IPS-18c (cell line): ENCODE results near the gene FARP1.

Source experiments
- H3K4me3 ChIP-seq: 2 replicates; pipeline ENCODE4 v1.7.0; 2013; ENCODE audit warnings: low read depth, mild to moderate bottlenecking, low read length, moderate library complexity; ENCODE audit not compliant: insufficient read depth
- H3K9me3 ChIP-seq: one replicate; pipeline ENCODE4 v1.6.1; 2013; ENCODE audit warnings: mild to moderate bottlenecking, low read length, moderate library complexity; ENCODE audit not compliant: control insufficient read depth, insufficient read depth

FARP1 gene

DNA sequence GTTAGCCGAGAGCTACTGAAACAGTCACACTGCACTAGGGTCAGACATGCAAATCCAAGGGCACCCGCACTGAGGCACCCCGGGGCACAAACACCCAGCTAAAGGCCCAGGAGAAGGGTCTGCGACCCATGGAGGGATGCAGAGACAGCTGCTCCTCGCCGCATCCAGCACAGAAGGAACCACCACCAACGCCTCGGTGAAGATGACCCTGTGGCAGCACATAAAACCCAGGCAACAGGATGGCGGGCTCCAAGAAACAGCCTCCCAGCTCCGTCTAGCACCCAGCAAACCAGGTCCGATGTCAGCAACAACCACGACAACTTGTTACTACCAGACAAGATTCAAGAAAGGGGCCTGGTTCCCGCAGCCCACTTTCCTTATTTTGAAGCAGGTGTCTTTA, 351.9 kb downstream of the FARP1 start:
- Histone ChIP-seq H3K9me3 (no peaks in the 10 kb centered on the region), H3K4me3 (no peak overlapping the region)

DNA sequence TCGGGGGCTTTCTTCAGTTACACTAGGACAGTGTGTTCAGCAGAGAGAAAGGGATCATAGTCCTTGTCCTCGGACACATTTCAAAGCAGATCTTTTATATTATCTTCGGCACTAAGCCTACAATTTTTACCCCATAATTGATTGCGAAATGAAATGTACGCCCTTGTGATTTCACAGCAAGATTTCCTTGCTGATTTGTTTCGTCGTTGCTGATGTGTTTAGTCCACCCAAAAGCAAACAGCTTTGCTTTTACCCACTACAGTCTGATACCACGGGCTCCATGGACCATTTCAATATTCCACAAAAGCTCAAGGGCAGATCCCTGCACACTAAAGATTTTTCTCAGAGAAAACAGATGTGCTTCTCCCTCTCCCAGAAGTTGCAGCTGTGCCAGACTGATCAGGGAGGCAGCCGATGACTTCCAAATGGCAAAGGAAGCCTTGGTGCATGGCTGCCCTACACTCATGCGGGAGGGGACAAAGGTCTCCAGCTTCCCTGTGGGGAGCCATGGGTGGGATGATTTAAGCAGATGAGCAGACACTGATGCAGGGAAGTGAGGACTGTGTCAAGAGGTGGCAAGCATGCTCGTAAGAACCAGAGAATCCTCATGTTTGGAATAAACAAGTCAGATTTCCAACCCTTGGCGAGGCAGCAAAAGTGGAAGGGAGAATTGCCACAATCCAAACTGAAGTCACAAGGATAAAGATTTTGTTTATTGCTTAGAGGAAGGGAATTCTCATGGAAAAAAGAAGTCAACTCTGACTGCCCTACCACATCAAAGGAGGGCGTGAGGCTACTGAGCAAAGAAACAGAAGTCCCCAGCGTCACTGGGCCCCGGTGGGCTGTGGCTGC, 353.0 kb downstream of the FARP1 start:
- H3K4me3 ChIP-seq = no peak overlapping the region

DNA sequence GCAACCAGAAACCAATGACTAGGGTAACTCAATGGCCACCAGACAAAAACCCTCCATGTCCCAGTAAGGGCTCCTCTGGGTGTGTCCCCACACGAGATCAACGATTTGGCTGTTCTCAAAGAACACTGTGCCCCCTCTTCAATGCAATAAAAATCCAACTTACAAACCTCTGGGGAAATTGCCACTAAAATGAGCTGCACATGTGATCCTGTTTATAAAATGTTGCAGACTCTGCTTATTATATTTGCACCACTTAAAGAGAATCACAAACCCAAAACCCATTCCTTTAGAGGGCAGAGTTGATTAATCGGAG, 353.5 kb downstream of the FARP1 start:
- no peak overlapping the region for H3K4me3 ChIP-seq
- H3K9me3 ChIP-seq = no peaks in the 10 kb centered on the region

More for the DNA sequence above, 353.0 kb downstream of the FARP1 start:
- no peaks in the 10 kb centered on the region for H3K9me3 ChIP-seq

DNA sequence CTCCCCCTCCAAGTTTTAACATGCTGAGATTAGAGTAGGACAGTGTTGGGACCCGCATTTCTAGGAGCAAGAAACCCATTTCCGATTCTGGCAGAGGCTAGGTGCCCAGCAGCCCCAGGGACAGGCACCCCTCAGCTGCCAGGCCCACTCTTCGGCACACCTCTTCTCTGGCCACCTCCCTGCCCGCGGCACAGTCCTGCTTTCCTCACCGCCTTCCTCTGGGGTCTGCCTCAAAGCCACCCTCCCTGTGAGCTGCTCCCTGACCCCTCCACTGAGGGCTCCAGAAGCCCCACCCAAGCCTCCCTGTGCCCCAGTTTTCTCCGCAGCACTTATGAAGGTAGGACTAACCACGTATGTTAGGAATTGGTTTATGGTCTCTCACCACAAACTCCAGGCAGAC, 354.1 kb downstream of the FARP1 start:
- H3K9me3 ChIP-seq = no peaks in the 10 kb centered on the region
- H3K4me3 ChIP-seq = no peak overlapping the region

DNA sequence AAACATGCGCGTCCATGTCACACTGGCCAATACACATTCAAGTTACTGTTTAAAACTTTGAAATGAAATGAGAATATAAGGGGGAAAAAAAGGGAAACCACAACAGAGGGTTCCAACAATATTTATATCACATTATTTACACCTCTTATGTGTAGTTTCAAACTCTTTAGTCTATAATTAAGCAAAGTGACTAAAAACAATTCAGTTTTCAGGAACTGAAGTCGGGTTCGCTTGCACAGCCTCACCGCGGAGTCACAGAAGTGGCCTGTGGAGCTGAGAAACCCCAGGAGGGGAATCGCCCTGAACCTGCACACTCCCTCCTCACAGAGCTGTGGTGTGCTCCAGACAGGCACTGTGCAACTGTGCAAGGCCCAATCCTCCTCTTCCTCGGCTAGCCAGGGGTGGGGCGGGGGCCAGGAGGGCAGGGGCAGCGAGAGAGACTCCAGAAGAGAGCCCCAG, 358.1 kb downstream of the FARP1 start:
- H3K4me3 ChIP-seq = no peak overlapping the region
- H3K9me3 ChIP-seq = no peaks in the 10 kb centered on the region

DNA sequence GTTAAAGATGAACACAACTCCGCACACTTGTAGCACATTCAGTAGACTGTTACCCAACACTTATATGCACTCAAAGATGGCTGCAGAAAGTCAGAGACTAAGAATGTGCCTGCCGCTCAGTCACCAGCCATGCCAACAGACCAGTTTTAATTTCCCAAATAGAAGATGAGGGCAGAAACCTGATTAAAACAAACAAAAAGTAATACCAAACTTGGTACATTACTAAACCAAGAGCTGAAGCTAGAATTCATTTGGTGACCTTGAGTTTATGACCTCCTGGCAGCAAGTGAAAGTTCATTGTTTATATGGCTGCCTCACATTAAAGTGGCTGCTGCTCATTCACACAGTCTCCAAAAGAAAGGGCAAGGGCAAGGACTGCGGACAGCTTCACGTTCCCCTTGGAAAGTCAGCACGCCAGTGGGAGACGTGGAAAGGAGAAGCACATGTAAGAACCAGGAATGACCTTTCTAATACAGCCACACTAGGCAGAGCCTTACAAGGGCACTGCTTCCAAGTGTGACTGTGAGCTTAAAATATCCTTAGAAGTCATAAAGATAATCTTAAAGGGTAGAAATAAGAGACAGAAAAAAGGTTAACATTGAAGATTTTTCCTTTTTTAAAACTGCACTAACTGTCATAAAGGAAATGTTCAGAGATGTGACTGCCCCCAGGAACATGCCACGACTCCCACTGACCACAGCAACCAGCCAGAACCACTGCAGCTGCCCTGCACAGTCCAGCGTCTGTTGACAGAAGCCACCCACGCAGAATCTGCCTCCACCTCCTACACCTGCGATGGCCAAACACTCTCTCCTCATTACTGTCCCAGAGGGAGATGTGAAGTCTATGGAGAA, 360.5 kb downstream of the FARP1 start:
- no peaks in the 10 kb centered on the region for H3K9me3 ChIP-seq
- H3K4me3 ChIP-seq = no peak overlapping the region

DNA sequence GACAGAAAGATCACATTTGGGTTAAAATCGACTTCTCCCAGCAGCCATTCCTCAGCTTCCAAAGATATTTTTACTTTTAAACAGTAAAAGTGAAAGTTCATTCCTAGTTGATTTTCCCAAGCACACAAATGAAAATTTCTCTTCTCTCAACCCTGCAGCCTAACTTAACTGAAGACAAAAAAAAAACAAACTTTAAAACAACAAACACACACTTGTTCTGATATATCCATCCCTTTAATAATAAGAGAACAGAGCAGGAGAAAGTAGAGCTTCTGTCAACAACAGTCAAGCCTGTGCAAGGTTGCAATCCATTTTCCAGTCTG, 361.1 kb downstream of the FARP1 start:
- H3K4me3 ChIP-seq = no peak overlapping the region
- H3K9me3 ChIP-seq = no peaks in the 10 kb centered on the region

DNA sequence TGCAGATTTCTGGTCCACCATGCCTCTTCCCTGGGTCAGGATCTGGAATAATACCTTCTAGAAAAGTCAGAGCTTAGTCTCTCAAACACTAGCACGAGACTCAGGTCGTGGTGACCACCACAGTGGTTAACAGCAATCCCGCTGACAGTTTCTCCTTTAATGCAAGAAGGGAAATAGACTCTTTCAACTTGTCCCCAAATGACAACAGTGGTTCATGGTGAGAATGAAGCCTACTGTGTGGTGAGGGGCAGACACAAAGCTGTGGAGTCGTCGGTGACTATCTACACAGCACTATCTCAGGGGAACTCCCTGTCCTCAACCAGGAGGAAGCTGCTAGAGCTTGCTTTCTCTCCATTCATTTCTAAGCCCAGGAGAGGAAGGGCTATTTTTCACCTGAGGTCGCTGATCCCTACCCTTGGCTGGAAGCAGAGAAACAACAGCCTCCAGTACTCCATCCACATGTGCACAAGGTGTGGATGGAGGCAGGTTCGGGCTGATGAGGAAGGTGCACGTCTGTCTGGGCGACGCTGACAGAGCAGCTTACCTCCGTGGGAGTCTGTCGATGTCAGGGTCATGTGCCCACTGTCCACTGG, 361.6 kb downstream of the FARP1 start:
- Histone ChIP-seq H3K4me3 (no peak overlapping the region), H3K9me3 (no peaks in the 10 kb centered on the region)
